Smooth muscle cell (in vitro differentiated cells): Measurements from ENCODE around the gene SDK2. TPM values are rescaled to one million over a fixed set of nuclear protein-coding genes. Genes with fewer than 3 reads are reported as not detected.

ENCODE experiments used
- DNase-seq: peaks from one replicate; lab custom pipeline; 2025; ENCODE audit not compliant: unreplicated experiment; lab: John Stamatoyannopoulos, UW
- H2AFZ ChIP-seq: fragments of 200-600 bp; sonication (generic); 2 replicates; pipeline ENCODE4 v1.6.0; 2016; ENCODE audit warnings: antibody characterized with exemption, low read depth, mild to moderate bottlenecking
- H3F3A ChIP-seq: fragments of 200-600 bp; sonication (generic); 2 replicates; pipeline ENCODE4 v1.6.0; 2017; ENCODE audit warnings: antibody characterized with exemption, low read depth
- H3K27ac ChIP-seq: fragments of 200-600 bp; sonication (generic); 2 replicates; pipeline ENCODE4 v1.5.1; 2016; ENCODE audit warnings: low read depth, mild to moderate bottlenecking
- H3K27me3 ChIP-seq: fragments of 200-600 bp; sonication (generic); 2 replicates; pipeline ENCODE4 v1.6.1; 2016; ENCODE audit warnings: low read depth, mild to moderate bottlenecking
- H3K36me3 ChIP-seq: fragments of 200-600 bp; sonication (generic); 2 replicates; pipeline ENCODE4 v1.5.1; 2016; ENCODE audit warnings: low read depth
- H3K4me1 ChIP-seq: fragments of 200-600 bp; sonication (generic); 2 replicates; pipeline ENCODE4 v1.5.1; 2016; ENCODE audit warnings: low read depth
- H3K4me2 ChIP-seq: fragments of 200-600 bp; sonication (generic); 2 replicates; pipeline ENCODE4 v1.6.0; 2016; ENCODE audit warnings: mild to moderate bottlenecking
- H3K4me3 ChIP-seq: fragments of 200-600 bp; sonication (generic); 2 replicates; pipeline ENCODE4 v1.5.1; 2016; ENCODE audit warnings: mild to moderate bottlenecking
- H3K79me2 ChIP-seq: fragments of 200-600 bp; sonication (generic); 2 replicates; pipeline ENCODE4 v1.6.0; 2016; ENCODE audit warnings: low read depth, mild to moderate bottlenecking
- H3K9ac ChIP-seq: fragments of 200-600 bp; sonication (generic); 2 replicates; pipeline ENCODE4 v1.6.0; 2016; ENCODE audit warnings: low read depth
- H3K9me3 ChIP-seq: fragments of 200-600 bp; sonication (generic); replicated peaks from 2 replicates; pipeline ENCODE4 v1.5.1; 2016; ENCODE audit warnings: low read depth
- H4K20me1 ChIP-seq: fragments of 200-600 bp; sonication (generic); 2 replicates; pipeline ENCODE4 v1.6.0; 2016; ENCODE audit warnings: low read depth
- CTCF ChIP-seq: fragments of 200-600 bp; sonication (generic); IDR thresholded peaks from 2 replicates; pipeline ENCODE4 v1.5.1; 2017; ENCODE audit warnings: borderline replicate concordance, mild to moderate bottlenecking, antibody characterized with exemption; ENCODE audit not compliant: insufficient read depth, poor library complexity, severe bottlenecking
- WGBS: methylation state at CpG from one replicate; pipeline ENCODE4 v1.1.7; 2016; ENCODE audit warnings: low lambda C conversion rate; 5-methylcytosine and 5-hydroxymethylcytosine counted together
- polyA plus RNA-seq: library from polyadenylated mRNA; unstranded; fragments of >200 nt; fragmentation: Nextera tagmentation; extraction: Ambion mirVana; gene quantifications from 2 replicates; pipeline ENCODE4 v1.2.1, GENCODE V29; 2016
- total RNA-seq: library from RNA; depleted of rRNA; stranded (reverse); fragments of >200 nt; gene quantifications from 2 replicates; pipeline ENCODE4 v1.2.3, GENCODE V29; 2014

Gene SDK2
- total and polyA plus RNA-seq, 2 experiments from 2014 or later = 4.6 to 6.5 TPM

GRCh38 chr17:73591296-73592078 is 52.8 kb downstream of the SDK2 start:
- Histone ChIP-seq H3K4me2 (no peak overlapping the region), H2AFZ (no peak overlapping the region), H4K20me1 (peaks cover 83% of the 10 kb centered on the region), H3K79me2 (no peaks in the 10 kb centered on the region), H3K9me3 (no peaks in the 10 kb centered on the region), H3K27me3 (no peaks in the 10 kb centered on the region), H3K4me3 (no peak overlapping the region), H3K9ac (no peak overlapping the region), H3F3A (no peaks in the 10 kb centered on the region), H3K27ac (no peak overlapping the region), H3K36me3 (no peaks in the 10 kb centered on the region), H3K4me1 (no peaks in the 10 kb centered on the region)
- DNase-seq = no peak
- TF ChIP-seq CTCF = no peak
- 84% methylated on average over 19 of the region's 19 CpGs for WGBS

- no peak for DNase-seq
- no peak for TF ChIP-seq CTCF
- 80% methylated on average over 11 of the region's 11 CpGs for WGBS
Observed at GRCh38 chr17:73589363-73589980, 54.8 kb downstream of the SDK2 start.

GRCh38 chr17:73588891-73589290 is 55.4 kb downstream of the SDK2 start:
- WGBS = 82% methylated on average over 7 of the region's 7 CpGs
- TF ChIP-seq CTCF = no peak
- Histone ChIP-seq H3K9me3 (no peaks in the 10 kb centered on the region), H3K27me3 (no peaks in the 10 kb centered on the region), H3K9ac (no peak overlapping the region), H3K27ac (no peak overlapping the region), H3K4me2 (no peak overlapping the region), H3K36me3 (no peaks in the 10 kb centered on the region), H3K4me1 (no peaks in the 10 kb centered on the region), H4K20me1 (peaks cover 94% of the 10 kb centered on the region), H3K79me2 (no peaks in the 10 kb centered on the region), H3F3A (no peaks in the 10 kb centered on the region), H2AFZ (no peak overlapping the region), H3K4me3 (no peak overlapping the region)
- no peak for DNase-seq

More at GRCh38 chr17:73589363-73589980, 54.8 kb downstream of the SDK2 start:
- no peak overlapping the region for H3K4me2 ChIP-seq
- H3K79me2 ChIP-seq = no peaks in the 10 kb centered on the region
- H3K27me3 ChIP-seq = no peaks in the 10 kb centered on the region
- H4K20me1 ChIP-seq = peaks cover 93% of the 10 kb centered on the region
- no peaks in the 10 kb centered on the region for H3K9me3 ChIP-seq
- H3K4me3 ChIP-seq = no peak overlapping the region
- no peak overlapping the region for H3K27ac ChIP-seq
- no peak overlapping the region for H2AFZ ChIP-seq
- no peaks in the 10 kb centered on the region for H3K4me1 ChIP-seq
- H3K36me3 ChIP-seq = no peaks in the 10 kb centered on the region
- H3F3A ChIP-seq = no peaks in the 10 kb centered on the region
- H3K9ac ChIP-seq = no peak overlapping the region
